SKM-1 (cell line): ENCODE measurements around the gene COLQ.

Source experiments
- DNase-seq: peaks from one replicate; lab custom pipeline; 2025; ENCODE audit not compliant: unreplicated experiment; lab: John Stamatoyannopoulos, UW

The COLQ gene

GRCh38 chr3:15520804-15521572, 518 bp downstream of the COLQ start:
- no peak for DNase-seq

- DNase-seq, result no peak
Measured at GRCh38 chr3:15520185-15520584, 1.3 kb downstream of the COLQ start.

- DNase-seq, result no peak
Measured at GRCh38 chr3:15519096-15519495, 2.4 kb downstream of the COLQ start.

- DNase-seq, result no peak
Measured at GRCh38 chr3:15514663-15515340, 6.7 kb downstream of the COLQ start.

- no peak for DNase-seq
Measured at GRCh38 chr3:15513810-15514662, 7.5 kb downstream of the COLQ start.

GRCh38 chr3:15513116-15513515, 8.4 kb downstream of the COLQ start:
- no peak for DNase-seq

- no peak for DNase-seq
Measured at GRCh38 chr3:15512166-15512565, 9.3 kb downstream of the COLQ start.

- DNase-seq, result no peak
Measured at GRCh38 chr3:15511156-15511555, 10.3 kb downstream of the COLQ start.

- no peak for DNase-seq
Measured at GRCh38 chr3:15510493-15510892, 11.0 kb downstream of the COLQ start.

- DNase-seq, result no peak
Measured at GRCh38 chr3:15506571-15506970, 14.9 kb downstream of the COLQ start.

GRCh38 chr3:15505479-15506165, 15.9 kb downstream of the COLQ start:
- no peak for DNase-seq

- DNase-seq, result no peak
Measured at GRCh38 chr3:15502616-15503015, 18.9 kb downstream of the COLQ start.

GRCh38 chr3:15501126-15501525, 20.4 kb downstream of the COLQ start:
- no peak for DNase-seq

- no peak for DNase-seq
Measured at GRCh38 chr3:15500107-15500724, 21.3 kb downstream of the COLQ start.

GRCh38 chr3:15499536-15499935, 22.0 kb downstream of the COLQ start:
- DNase-seq, result no peak

- DNase-seq, result no peak
Measured at GRCh38 chr3:15498431-15499214, 22.9 kb downstream of the COLQ start.

- no peak for DNase-seq
Measured at GRCh38 chr3:15497964-15498363, 23.5 kb downstream of the COLQ start.

- no peak for DNase-seq
Measured at GRCh38 chr3:15496341-15496664, 25.2 kb downstream of the COLQ start.

- no peak for DNase-seq
Measured at GRCh38 chr3:15495461-15496340, 25.8 kb downstream of the COLQ start.
